Prostate gland (tissue), 2 donors: ENCODE data around the gene POU2AF1. TPM values are rescaled to one million over a fixed set of nuclear protein-coding genes. Genes with fewer than 3 reads are reported as not detected.
A peak's percentile ranks its signal among the peaks of the same experiment; 100 is the strongest.

Experiments
- DNase-seq: peaks from one replicate; pipeline ENCODE4 v3.0.0-alpha.2; 2019; ENCODE audit warnings: low spot score
- H3K27ac ChIP-seq, 2 donors: fragments of 200-600 bp; sonication (generic); 2 replicates each; pipeline ENCODE4 v1.5.1; 2017 to 2019
- H3K27me3 ChIP-seq: fragments of 200-600 bp; sonication (generic); replicated peaks from 2 replicates; pipeline ENCODE4 v1.5.1; 2019; ENCODE audit not compliant: insufficient read depth
- H3K36me3 ChIP-seq, 2 donors: fragments of 200-600 bp; sonication (generic); 1 replicate in 1 of 2; 2 replicates in 1 of 2; pipeline versions ENCODE4 v1.5.1 to v1.8.1; 2017 to 2019
- H3K4me1 ChIP-seq: fragments of 200-600 bp; sonication (generic); replicated peaks from 2 replicates; pipeline ENCODE4 v1.5.1; 2019
- H3K4me3 ChIP-seq, 2 donors: fragments of 200-600 bp; sonication (generic); 2 replicates each; pipeline ENCODE4 v1.5.1; 2017 to 2019
- H3K9me3 ChIP-seq: fragments of 200-600 bp; sonication (generic); 2 replicates; pipeline ENCODE4 v1.5.1; 2017
- POLR2A ChIP-seq: fragments of 450-650 bp; IDR thresholded peaks from one replicate; pipeline ENCODE4 v1.6.1; 2016; ENCODE audit warnings: antibody characterized with exemption, mild to moderate bottlenecking
- POLR2AphosphoS5 ChIP-seq: sonication (generic); formaldehyde crosslinking; IDR thresholded peaks from one replicate; pipeline ENCODE4 v1.6.1; 2017; ENCODE audit warnings: antibody characterized with exemption
- WGBS: methylation state at CpG from one replicate; pipeline ENCODE4 v1.1.5; 2018; 5-methylcytosine and 5-hydroxymethylcytosine counted together
- intact Hi-C: fragments of 100-400 bp; cut with DNase I; formaldehyde crosslinking; loops from one replicate; pipeline ENCODE4 v1.14.2; 2022
- total RNA-seq, 2 donors: library from RNA; depleted of rRNA; stranded (reverse); fragments of >200 nt; gene quantifications; one replicate each; pipeline ENCODE4 v1.1.0, GENCODE V29; 2016
- TF ChIP-seq, protein P1 (sequence below), 4 experiments: fragments of 200-600 bp in 2 of 4; fragments of 450-650 bp in 2 of 4; sonication (generic) in 2 of 4; IDR thresholded peaks; 1 replicate in 3 of 4; 2 replicates in 1 of 4; pipeline ENCODE4 v1.5.1; 2016 to 2019; ENCODE audit warnings: antibody characterized with exemption in 4 of 4, mild to moderate bottlenecking in 2 of 4, moderate library complexity in 2 of 4

POU2AF1 gene
- total RNA-seq, 2 donors from 2014 or later = 0.74 to 1.5 TPM

GRCh38 chr11:111423250-111423615 lies 44.2 kb upstream of the POU2AF1 start:
- Histone ChIP-seq H3K27ac (no peak overlapping the region), H3K4me3 (no peak overlapping the region), H3K27me3 (no peaks in the 10 kb centered on the region), H3K36me3 (no peaks in the 10 kb centered on the region), H3K4me1 (peaks cover 6% of the 10 kb centered on the region), H3K9me3 (no peaks in the 10 kb centered on the region)
- intact Hi-C loops = loop anchor here (2.0 to 10.0 kb wide), 2 partner anchors 140 to 708 kb away; partner anchors contain the start of gene ARHGAP20
- TF ChIP-seq, protein P1, sequence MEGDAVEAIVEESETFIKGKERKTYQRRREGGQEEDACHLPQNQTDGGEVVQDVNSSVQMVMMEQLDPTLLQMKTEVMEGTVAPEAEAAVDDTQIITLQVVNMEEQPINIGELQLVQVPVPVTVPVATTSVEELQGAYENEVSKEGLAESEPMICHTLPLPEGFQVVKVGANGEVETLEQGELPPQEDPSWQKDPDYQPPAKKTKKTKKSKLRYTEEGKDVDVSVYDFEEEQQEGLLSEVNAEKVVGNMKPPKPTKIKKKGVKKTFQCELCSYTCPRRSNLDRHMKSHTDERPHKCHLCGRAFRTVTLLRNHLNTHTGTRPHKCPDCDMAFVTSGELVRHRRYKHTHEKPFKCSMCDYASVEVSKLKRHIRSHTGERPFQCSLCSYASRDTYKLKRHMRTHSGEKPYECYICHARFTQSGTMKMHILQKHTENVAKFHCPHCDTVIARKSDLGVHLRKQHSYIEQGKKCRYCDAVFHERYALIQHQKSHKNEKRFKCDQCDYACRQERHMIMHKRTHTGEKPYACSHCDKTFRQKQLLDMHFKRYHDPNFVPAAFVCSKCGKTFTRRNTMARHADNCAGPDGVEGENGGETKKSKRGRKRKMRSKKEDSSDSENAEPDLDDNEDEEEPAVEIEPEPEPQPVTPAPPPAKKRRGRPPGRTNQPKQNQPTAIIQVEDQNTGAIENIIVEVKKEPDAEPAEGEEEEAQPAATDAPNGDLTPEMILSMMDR (IDR thresholded peaks at IDR 0.05) = no peak
- TF ChIP-seq POLR2A (no peak), POLR2AphosphoS5 (no peak)
- DNase-seq = no peak
- WGBS = 90% methylated on average over 1 of the region's 1 CpG

GRCh38 chr11:111422494-111423249 lies 43.6 kb upstream of the POU2AF1 start:
- H3K4me1 ChIP-seq = peaks cover 6% of the 10 kb centered on the region
- WGBS = 47% methylated on average over 12 of the region's 12 CpGs
- H3K27me3 ChIP-seq = no peaks in the 10 kb centered on the region
- no peaks in the 10 kb centered on the region for H3K9me3 ChIP-seq
- no peaks in the 10 kb centered on the region for H3K36me3 ChIP-seq
- intact Hi-C loops = loop anchor here (2.0 to 10.0 kb wide), 2 partner anchors 140 to 708 kb away; partner anchors contain the start of gene ARHGAP20
- no peak overlapping the region for H3K27ac ChIP-seq
- H3K4me3 ChIP-seq = no peak overlapping the region
- peak; percentile 59 for DNase-seq
- no peak for TF ChIP-seq POLR2A
- TF ChIP-seq, protein P1 (IDR thresholded peaks at IDR 0.05) = peak; percentile 50 to 86 (median 76)

GRCh38 chr11:111421251-111421650 lies 42.2 kb upstream of the POU2AF1 start:
- H3K4me3 ChIP-seq = no peak overlapping the region
- no peak for TF ChIP-seq POLR2AphosphoS5
- no peak for TF ChIP-seq POLR2A
- TF ChIP-seq, protein P1 (IDR thresholded peaks at IDR 0.05) = no peak
- 93% methylated on average over 5 of the region's 5 CpGs for WGBS
- intact Hi-C loops = loop anchor here (10.0 kb wide), 1 partner anchor 706 kb away; the partner anchor contains the start of gene ARHGAP20
- no peaks in the 10 kb centered on the region for H3K9me3 ChIP-seq
- no peak overlapping the region for H3K27ac ChIP-seq
- no peaks in the 10 kb centered on the region for H3K36me3 ChIP-seq
- no peaks in the 10 kb centered on the region for H3K27me3 ChIP-seq
- no peak for DNase-seq
- peaks cover 3% of the 10 kb centered on the region for H3K4me1 ChIP-seq

DNA sequence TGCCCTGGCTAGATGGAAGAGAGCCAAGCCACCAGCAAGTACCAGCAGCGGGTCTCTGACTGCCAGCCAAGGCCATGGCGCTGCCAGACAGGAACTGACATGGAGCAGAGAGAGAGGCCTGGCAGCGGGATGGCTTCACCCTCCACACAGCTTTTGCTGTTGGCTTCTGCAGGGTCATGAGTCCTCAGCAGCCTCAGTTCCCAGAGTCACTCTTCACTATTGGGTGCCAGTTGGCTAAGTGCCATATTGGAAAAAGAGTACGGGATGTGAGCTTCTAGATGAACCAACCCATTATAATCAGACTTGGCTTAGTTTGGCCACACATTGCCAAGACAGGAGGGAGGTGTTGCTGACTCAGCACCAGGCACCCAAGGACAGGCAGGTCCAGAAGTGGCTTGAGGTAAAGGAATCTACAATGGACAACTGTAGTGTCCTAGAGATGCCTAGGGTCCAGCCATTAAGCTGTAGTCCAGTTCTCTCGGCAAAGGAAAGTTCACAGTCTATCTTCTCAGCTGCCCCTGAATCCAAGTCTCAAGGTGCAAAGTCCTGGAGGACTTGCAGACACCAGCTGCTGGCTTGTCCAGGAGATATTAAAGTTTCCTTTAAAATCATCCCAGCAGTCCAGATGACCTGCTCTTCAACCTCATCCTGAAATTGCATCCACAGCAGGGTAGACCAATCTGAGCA lies 40.7 kb upstream of the POU2AF1 start:
- Histone ChIP-seq H3K9me3 (no peaks in the 10 kb centered on the region), H3K4me3 (no peak overlapping the region), H3K4me1 (no peaks in the 10 kb centered on the region), H3K27me3 (no peaks in the 10 kb centered on the region), H3K36me3 (no peaks in the 10 kb centered on the region), H3K27ac (peak overlapping the region; percentile 38 to 55)
- TF ChIP-seq, protein P1 (IDR thresholded peaks at IDR 0.05) = no peak
- peak; percentile 55 for TF ChIP-seq POLR2AphosphoS5
- intact Hi-C loops = loop anchor here (5.0 to 10.0 kb wide), 2 partner anchors 117 to 705 kb away; partner anchors contain the start of gene ARHGAP20
- 19% methylated on average over 4 of the region's 5 CpGs for WGBS
- DNase-seq = peak; percentile 82
